Tibial nerve (tissue), 4 donors: Measurements from ENCODE around the gene REPS1.

Source experiments
- CTCF ChIP-seq, 5 experiments: fragments of 200-600 bp in 3 of 5; fragments of 450-650 bp in 2 of 5; sonication (generic) in 3 of 5; IDR thresholded peaks; one replicate each; pipeline ENCODE4 v1.5.1; 2016 to 2019; ENCODE audit warnings: antibody characterized with exemption in 5 of 5, mild to moderate bottlenecking in 3 of 5, moderate library complexity in 2 of 5
- EP300 ChIP-seq, 2 donors: sonication (generic); formaldehyde crosslinking; IDR thresholded peaks; one replicate each; pipeline ENCODE4 v1.6.1; 2017; ENCODE audit warnings: antibody characterized with exemption in 2 of 2, mild to moderate bottlenecking in 1 of 2
- POLR2A ChIP-seq, 2 donors: fragments of 450-650 bp; IDR thresholded peaks; one replicate each; pipeline ENCODE4 v1.6.1; 2017; ENCODE audit warnings: antibody characterized with exemption in 2 of 2, mild to moderate bottlenecking in 2 of 2, moderate library complexity in 2 of 2

DNA sequence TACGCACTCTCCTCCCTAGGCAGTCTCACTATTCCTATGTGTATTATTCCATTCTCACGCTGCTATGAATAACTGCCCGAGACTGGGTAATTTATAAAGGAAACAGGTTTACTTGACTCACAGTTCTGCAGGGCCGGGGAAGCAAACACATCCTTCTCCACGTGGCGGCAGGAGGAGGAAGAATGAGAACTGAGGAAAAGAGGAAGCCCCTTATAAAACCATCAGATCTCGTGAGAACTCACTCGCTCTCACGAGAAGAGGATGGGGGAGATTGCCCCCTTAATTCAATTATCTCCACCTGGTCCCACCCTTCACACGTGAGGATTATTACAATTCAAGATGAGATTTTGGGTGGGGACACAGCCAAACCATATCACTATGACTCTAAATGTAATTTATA, 130.3 kb downstream of the REPS1 start:
- TF ChIP-seq CTCF (IDR thresholded peaks at IDR 0.05) (no peak), POLR2A (IDR thresholded peaks at IDR 0.05) (no peak), EP300 (IDR thresholded peaks at IDR 0.05) (no peak)
